Right kidney (tissue), 1 donor: ENCODE data around the gene B3GNT2.

Source experiments
- DNase-seq: peaks from one replicate; pipeline ENCODE4 v3.0.0-alpha.2; 2016

The B3GNT2 gene

DNA sequence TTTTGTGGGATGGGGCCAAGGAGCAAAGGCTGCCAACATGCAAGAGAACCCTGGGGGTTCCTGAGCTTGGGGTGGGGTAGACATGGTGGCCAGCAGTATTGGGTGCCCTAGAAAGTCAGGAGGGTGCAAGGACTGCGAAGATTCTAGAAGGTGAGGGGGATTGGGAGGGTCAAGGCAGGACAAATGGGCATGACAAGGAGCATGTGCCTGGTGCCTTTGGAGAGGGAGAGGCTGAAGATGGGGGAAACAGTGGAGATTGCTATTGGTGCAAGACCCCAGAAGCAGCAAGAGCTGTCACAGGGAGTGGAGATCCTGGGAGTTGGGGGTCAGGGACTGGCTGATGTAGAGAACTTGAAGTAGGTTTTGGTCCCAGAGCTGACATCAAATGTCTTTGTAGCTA is 7.5 kb downstream of the B3GNT2 start:
- DNase-seq: no peak

DNA sequence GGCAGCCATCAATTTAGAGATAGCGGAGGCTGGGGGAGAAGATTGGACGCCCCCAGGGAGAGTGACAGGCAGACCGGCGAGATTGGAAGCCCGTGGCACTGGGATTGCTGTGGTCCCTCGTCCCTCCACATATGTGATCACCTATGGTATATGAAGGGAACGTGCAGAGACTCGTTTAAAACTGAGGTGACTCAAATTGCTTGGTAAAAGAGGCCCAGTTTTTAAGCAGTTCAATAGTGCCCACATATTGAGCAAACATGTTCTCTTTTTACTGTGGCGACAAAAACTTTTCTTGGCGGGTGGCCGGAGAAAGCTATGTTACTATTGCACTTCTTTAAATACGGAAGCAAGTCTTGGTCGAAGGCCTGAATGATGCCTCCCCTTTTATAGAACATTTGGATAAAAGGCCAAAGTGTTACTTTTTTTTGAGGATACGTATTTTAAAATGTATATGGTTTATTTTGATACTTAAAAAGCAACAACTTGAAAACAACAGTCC is 9.1 kb downstream of the B3GNT2 start:
- DNase-seq: no peak

DNA sequence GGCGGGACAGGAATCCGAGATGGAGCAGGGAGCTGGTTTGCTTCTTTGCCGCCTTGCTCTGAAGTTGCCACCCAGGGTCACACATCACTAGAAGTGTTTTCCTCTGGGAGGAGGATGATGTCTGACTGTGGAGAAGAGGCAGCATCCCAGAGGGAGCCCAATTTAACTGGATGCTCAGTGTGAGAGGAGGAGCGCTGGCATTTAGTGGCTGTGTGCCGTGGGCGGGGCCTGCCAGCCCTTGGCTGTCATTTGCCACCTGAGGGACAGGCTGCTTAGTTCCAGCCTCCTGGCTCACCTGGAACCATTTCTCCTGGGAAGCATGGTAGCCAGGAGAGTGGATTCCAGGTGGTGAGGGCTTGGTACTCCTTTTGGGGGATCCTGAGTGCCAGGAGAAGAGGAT is 9.6 kb downstream of the B3GNT2 start:
- DNase-seq: no peak

DNA sequence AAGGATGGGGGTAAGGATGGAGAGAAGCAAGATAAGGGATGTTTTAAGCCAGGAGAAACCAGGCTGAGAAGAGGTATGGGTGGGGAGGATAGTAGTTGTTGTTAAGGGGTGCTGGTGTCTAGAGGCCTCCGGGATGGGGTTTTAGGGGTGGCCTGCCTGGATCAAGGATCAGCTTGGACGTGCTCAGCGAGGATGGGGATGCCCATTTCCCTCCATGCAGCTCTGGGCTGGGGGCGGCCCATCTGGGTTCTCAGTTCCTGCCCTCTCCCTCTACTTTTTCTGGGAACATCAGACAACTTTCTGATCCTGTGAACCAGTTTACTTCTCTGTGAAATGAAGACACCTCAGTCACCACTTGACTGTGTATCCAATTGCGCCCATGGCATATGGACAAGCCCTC is 10.1 kb downstream of the B3GNT2 start:
- DNase-seq: no peak

DNA sequence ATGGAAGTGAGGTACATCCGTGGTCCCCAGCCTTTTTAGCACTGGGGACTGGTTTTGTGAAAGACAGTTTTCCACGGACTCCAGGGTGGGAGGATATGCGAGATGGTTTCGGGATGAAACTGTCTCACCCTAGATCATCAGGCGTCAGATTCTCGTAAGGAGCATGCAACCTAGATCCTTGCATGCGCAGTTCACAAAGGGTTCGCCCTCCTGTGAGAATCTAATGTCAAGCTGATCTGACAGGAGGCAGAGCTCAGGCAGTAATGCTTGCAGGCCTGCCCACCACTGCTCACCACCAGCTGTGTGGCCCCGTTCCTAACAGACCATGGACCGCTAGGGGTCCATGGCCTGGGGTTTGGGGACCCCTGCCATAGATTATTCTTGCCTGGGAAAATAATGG is 11.6 kb downstream of the B3GNT2 start:
- no peak for DNase-seq

DNA sequence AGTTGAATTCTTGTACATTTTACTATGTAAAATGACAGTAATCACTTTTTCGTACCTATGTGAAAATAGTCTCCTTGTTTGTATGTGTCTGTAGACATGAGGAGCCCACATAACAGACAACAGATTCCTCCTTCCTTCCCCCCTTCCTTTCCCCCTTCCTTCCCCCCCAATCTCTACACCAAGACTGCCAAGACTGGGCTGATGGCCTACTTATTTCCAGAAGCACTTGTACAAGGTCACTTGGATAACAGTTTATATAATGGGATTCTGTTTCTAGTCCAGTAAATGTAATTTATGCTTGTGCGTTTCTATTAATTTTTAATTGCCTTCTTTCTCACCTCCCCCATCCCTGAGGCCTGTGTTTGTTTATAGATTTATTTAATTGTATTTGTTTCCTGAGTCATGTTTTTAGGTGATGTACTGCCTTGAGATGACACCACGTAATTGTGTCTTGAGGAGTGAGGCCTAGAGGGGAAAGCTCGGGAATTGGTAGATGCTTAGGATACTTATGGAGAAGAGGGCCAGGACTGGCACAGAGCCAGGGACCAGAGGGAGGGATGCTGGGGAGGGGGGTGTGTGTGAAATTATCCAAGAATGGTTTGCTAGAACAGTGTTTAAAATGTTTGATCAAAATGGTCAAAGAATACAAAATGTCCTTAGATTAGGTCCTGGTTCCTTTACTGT is 12.3 kb downstream of the B3GNT2 start:
- no peak for DNase-seq

DNA sequence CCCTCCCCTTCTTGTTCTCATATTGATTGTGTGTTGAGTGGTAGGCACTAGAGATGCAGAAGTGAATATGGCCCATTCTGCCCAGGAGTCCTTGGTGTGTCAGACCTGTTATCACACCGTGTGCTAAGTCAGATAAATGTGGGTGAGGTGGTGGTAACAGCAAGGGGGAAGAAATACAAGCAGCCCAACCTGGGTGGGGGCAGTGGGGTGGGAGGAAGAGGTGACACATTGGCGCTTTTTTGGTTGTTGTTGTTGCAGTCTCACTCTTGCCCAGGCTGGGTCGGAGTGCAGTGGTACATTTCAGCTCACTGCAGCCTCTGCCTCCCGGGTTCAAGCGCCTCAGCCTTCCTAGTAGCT is 12.8 kb downstream of the B3GNT2 start:
- DNase-seq: no peak

DNA sequence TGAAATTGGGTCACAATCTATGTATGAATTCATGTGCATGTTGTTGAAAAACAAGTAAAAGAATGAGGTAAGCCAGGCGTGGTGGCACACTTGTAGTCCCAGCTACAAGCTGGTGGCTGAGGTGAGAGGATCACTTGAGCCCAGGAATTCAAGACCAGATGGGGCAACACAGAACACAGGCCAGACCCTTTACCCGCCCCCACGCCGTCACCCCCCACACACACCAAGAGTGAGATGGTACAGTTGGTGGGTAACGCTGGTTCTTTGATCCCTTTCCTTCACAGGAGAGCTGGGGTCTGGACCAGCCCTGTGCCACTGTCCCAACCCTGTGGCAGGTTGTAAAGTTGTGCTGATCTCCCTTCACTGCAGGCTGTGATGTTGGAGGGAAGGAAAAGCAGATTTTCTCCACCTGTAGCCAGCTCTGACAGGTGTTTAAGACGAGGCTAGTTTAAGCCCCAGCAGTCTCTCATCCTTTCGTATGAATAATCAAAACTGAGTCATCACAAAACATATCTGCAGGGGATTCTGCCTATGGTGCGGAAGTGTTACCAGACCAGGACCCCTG is 13.6 kb downstream of the B3GNT2 start:
- no peak for DNase-seq

DNA sequence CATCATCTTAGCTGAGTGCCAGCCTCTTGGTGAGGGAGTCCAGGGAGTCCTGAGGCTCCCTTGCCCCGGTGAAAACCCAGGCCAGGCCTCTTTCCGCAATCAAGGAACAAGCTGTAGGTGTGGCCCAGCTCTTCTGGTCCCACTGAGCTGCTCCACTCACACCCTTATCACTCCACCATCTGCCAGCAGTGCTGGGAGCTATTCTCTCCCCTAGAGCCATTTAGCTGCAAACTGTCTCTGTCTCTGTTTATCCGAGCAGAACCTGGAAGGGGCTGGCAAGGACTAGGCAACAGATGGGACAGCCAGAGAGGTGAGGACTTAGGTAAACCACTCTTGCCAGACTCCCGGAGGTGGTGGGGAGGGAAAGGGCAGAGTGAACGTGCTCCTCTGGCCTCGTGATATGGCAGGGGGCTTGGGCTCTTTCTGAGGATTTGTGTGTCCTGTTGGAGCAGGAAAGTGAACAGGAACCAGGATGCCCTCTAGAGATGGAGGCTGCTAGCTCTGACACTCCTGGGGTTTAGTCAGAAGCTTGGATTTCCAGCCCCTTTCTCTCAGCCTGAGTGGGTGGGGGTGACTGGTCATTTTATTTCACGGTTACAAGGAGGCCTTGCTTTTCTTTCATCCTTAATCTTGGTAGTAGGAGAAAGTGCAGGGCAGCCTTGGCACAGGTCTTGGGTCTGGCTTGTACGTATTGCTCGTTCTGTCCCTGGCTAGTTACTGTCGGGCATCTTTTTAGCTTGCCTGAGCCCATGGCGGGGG is 19.6 kb downstream of the B3GNT2 start:
- DNase-seq: no peak

DNA sequence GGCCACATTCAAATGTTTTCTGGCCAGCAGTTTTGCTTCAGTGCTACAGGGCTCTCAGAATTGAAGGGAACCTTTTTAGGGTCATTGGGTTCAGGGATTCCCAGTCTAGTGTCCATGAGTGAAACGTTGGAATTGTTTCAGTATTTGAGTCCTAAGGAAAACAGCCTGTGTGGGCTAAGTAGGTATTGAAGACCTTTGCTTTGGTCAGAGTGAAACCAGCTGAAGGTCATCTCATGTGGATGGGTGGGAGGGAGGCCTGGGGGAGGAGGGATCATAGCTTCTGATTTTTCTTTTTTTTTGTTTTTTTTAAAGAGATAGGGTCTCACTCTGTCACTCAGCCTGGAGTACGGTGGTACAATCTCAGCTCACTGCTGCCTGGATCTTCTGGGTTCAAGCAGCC is 20.2 kb downstream of the B3GNT2 start:
- DNase-seq: no peak

DNA sequence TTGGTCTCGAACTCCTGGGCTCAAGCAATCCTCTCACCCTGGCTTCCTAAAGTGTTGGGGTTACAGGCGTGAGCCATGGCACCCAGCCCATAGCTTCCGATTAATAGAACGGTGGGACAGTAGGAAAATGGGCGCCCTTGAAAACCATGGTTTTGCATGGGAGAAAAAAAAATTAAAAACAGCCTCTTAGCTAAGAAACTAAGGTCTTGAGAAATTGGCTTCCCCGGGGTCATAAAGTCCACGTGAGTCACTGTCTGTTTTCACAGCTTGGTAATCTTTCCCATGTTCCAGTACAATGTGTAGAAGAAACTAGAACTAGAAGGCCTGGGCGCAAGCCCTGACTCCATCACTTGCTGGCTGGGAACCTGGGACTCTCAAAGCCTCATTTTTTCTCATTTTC is 20.7 kb downstream of the B3GNT2 start:
- DNase-seq: no peak

DNA sequence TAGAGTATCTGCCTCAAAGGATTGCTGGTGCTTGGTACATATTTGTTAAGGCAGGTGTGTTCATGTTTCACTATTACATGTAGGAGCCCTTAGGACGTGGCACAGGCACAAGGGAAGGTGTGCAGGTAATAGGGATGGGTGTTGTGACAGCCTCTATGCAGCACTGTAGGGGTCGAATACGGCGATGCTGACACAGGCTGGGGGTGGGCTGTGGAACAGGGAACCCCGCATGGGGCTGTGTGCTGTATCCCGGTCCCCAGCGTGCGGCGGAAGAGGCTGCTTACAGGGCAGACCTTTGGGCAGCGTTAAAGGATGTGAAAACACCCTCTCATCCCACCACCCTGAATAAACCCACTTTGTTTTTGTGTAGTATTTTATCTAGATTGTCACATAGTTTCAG is 21.5 kb downstream of the B3GNT2 start:
- DNase-seq: no peak

DNA sequence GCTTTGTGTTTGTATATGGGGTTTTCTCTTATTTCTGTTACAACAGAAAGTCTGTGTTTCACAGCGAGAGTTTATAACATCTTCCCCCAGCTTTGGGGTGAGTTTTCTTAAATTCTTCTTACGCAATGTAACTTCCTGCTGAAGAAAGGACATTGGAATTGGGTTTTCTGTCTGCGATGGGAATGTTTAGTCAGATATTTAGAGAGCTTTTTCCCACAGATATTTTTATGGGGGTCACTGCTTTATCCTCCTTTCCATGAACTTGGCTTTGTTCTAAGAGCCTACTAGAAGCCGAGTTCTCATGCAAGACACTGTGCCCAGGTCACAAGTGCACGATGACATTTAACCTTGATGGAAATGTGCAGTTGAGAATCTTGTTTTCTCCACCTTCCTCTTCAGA is 22.1 kb downstream of the B3GNT2 start:
- no peak for DNase-seq

DNA sequence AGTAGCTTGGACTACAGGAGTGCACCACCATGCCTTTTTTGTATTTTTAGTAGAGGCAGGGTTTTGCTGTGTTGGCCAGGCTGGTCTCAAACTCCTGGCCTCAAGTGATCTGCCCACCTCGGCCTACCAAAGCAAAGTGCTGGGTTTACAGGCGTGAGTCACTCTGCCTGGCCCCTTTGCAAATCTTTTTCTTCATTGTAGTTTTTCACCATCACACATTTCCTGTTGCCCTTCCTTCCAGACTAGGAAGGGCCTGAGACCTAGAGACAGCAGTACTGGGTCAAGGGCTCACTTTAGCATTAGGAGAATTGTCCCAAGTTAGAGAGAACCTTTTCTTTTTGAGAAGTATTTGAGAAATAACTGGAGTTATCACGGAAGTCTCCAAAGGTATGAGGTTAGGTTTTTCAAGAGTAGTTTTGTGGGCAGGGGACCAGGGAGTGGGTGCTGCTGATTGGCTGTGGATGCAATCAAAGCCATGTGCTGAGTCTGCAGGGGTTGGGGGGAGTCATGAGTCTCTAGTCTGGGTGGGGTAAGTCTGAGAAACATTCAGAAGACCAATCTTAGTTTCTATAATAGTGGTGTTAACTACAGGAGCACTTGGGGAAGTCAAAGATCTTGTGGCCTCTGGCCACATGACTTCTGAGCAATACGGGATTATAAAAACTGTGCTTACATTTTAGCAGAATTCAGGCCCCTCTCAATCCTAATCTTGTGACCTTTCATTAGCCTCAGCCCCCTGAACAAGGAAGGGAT is 23.7 kb downstream of the B3GNT2 start:
- no peak for DNase-seq

DNA sequence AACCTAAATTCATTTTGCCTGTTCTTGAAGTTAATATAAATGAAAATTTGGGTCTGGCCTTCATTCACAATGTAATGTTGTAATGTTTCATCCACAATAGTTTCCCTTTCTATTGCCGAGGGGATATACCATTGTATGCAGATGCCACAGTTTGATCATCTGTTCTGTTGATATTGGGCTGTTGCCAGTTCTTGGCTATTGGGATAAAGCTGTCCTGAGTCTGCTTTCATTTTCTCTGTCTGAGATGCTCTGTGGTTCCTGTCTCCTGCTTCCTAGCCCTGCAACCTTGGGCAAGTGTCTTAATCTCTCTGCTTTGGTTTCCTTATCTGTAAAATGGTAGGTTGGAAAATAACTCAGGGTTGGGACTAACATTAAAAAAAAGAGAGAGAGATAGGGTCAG is 25.2 kb downstream of the B3GNT2 start:
- no peak for DNase-seq

DNA sequence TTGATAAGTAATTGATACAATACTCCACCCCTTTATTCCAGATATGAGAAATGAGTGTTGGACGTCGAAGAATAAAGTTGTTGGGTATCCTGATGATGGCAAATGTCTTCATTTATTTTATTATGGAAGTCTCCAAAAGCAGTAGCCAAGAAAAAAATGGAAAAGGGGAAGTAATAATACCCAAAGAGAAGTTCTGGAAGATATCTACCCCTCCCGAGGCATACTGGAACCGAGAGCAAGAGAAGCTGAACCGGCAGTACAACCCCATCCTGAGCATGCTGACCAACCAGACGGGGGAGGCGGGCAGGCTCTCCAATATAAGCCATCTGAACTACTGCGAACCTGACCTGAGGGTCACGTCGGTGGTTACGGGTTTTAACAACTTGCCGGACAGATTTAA is 26.3 kb downstream of the B3GNT2 start:
- DNase-seq: no peak

DNA sequence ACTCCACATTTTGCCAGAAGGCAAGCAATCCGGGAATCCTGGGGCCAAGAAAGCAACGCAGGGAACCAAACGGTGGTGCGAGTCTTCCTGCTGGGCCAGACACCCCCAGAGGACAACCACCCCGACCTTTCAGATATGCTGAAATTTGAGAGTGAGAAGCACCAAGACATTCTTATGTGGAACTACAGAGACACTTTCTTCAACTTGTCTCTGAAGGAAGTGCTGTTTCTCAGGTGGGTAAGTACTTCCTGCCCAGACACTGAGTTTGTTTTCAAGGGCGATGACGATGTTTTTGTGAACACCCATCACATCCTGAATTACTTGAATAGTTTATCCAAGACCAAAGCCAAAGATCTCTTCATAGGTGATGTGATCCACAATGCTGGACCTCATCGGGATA is 26.8 kb downstream of the B3GNT2 start:
- DNase-seq: no peak

DNA sequence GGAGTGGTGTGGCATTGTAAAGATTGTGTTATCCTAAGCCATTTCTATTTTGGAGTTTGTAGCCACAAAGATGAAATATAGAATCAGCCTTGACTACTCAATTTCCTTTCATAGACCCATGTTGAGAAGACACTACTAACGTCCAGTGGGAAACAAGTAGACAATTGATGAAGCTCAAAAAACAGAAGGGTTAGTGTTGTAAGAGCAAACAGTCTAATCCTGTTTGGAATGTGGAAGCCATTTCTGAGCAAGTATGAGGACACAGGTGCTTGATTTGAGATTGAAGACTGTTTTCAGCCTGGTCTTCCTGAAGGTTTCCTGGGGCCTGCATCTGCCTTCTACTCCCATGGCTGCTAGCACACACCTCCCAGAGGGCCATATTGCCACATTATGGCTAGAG is 29.1 kb downstream of the B3GNT2 start:
- no peak for DNase-seq

DNA sequence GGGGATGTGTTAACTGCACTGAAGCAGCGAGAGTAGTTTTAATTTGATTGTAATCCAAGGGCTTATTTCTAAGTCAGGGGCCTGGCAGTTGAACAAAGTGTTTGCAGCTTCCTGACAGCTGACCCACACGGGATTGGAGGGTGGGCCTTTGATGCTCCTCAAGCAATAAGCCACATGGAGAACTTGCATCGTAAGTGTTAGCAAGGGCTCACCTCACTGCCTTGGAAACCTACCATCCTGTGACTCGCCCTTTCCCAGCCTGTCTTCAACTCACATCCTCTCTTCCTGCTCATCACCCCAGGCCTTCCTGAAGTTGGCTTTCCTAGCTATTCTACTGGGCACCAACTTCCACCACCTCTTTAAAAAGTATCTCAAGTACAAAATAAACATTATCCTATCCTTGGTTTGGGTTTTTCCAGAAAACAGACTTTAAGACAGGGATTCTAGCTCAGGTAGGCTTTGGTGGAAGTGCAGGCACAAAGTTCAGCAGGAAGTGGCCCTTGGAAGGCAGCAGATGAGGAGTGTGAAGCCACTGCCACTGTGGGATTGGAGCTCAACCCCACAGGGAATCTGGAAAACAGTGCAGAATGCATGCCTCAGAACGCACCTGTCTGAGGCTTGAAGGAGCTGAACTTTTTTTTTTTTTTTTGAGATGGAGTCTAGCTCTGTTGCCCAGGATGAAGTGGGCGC is 31.6 kb downstream of the B3GNT2 start:
- DNase-seq: no peak

DNA sequence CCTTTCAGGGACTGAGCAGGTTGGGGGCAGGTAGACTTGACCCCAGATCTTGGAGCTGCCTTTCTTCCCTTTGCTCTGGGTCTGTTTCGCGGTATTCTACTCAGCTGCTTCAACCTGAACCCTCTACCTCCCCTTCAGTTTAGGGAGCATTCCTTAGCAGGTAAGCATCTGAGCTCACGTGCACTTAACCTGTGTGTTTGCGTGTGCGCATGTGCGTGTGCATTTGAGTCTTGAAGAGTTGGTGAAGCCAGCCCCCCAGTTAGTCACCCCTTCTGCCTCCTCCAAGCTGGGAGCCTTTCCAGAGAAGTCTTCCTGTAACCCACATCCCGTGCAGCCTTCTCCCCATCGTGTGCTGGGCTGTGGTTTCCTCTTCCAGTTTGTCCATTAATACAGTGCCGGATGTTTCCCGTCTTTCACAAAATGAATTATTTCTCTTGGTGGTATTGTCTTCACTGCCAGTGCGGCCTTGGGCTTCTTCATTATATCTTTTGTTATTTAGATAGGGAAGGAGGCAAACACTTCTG is 33.2 kb downstream of the B3GNT2 start:
- DNase-seq: no peak

DNA sequence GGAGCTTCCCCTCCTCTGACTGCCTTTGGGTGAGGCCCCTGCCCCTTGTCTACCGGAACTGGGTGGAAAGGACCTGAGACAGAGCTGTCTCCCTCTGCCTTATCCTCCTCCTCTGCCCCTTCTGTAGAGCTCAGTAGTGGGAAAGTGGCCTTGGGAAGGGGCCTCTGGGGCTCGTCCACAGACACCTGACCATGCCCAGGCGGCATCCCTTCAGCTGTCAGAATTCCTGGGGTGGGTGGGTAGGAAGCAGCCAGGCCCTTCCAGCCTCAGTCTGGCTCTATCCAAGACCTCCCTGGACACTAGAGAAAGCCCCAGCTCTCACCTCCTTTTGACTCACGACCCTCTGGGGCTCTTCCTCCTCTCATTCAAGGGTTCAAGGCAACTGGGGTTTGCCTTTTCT is 35.6 kb downstream of the B3GNT2 start:
- DNase-seq: no peak
